ENCODE results near the gene FLT4.
"Not testable (repeated sequence)": the region's sequence is repeated elsewhere in the genome, so short reads cannot be mapped to it uniquely, and the experiment has no call there.

FLT4 gene

DNA sequence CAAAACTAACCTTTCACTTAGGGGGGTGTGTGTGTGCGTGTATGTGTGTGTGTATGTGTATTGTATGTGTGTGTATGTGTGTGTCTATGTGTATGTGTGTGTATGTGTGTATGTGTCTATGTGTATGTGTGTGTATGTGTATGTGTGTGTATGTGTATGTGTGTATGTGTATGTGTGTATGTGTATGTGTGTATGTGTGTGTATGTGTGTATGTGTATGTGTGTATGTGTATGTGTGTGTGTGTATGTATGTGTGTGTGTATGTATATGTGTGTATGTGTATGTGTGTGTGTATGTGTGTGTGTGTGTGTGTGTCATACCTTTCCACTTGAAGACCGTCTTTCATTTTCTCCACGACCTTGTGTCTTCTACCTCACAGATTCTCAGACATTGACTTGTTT, 20.8 kb upstream of the FLT4 start:
- no peak for DNase-seq (ENCODE audit: low spot score)

- no peak for DNase-seq (ENCODE audit: low spot score)
Measured at GRCh38 chr5:180669661-180670060, 20.3 kb upstream of the FLT4 start.

- no peak for DNase-seq (ENCODE audit: low spot score)
Measured at GRCh38 chr5:180668835-180669596, 19.6 kb upstream of the FLT4 start.

GRCh38 chr5:180666812-180667211, 17.4 kb upstream of the FLT4 start:
- DNase-seq (ENCODE audit: low spot score): no peak

GRCh38 chr5:180665682-180666404, 16.4 kb upstream of the FLT4 start:
- DNase-seq (ENCODE audit: low spot score): no peak

GRCh38 chr5:180658774-180659564, 9.6 kb upstream of the FLT4 start:
- DNase-seq (ENCODE audit: low spot score): no peak

GRCh38 chr5:180655243-180655642, 5.8 kb upstream of the FLT4 start:
- not testable (repeated sequence) for DNase-seq (ENCODE audit: low spot score)

DNA sequence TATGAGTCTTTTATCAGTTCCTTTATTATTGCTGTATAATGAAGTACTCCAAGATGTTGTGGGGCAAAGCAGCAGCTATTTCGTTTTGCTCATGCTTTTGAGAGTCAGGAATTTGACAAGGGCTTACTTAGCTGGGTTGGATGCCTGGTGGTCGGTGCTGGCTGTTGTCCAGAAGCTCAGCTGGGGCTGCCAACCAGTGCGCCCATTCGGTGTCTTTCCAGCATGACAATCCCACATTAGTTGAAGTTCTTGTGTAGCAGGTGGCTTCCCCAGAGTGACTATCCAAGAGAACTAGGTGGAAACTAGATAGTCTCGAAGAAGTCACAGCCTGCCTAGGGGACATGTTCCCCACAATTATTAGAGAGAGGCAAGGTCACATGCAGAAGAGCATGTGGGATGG, 3.4 kb upstream of the FLT4 start:
- no peak for DNase-seq (ENCODE audit: low spot score)

DNA sequence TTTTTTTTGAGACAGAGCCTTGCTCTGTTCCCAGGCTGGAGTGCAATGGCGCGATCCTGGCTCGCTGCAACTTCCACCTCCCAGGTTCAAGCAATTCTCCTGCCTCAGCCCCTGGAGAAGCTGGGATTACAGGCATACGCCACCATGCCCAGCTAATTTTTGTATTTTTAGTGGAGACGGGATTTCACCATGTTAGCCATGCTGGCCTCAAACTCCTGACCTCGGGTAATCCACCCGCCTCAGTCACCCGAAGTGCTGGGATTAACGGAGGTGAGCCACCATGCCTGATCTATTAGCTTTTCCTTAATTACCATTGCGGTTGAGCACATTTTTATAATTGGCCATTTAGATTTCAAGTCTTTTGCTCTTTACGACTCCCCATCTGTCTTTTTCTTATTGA, 2.9 kb upstream of the FLT4 start:
- no peak for DNase-seq (ENCODE audit: low spot score)

- DNase-seq (ENCODE audit: low spot score): no peak
Measured at GRCh38 chr5:180648658-180649296, 623 bp downstream of the FLT4 start.

DNA sequence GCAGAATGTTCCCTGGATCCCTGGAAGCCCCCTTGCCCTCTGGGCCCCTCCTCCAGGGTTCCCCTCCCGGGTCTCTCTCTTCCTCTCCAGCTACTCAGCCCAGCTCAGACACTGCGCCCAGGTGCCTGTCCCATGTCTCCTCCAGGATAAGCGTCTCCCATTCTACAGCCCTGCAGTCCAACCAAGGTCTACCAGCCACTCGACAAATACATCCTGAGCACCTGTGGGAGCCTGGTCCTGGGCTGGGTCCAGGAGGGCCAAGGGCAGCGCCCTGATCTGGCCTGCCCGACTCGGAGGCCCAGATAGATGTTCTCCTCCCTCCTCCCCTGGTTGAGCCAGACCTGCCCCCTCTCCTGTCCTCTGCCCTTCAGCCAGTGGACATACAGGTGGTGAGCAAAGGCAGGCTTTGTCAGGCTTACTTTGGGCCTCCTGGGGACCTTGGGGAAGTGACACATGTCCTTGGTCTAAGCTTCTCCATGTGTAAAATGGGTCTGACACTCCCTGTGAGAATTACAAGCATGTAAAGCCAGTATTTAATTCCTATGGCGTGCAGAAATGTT, 1.4 kb downstream of the FLT4 start:
- DNase-seq (ENCODE audit: low spot score): no peak

GRCh38 chr5:180647465-180647864, 1.9 kb downstream of the FLT4 start:
- no peak for DNase-seq (ENCODE audit: low spot score)

GRCh38 chr5:180646963-180647305, 2.5 kb downstream of the FLT4 start:
- no peak for DNase-seq (ENCODE audit: low spot score)

GRCh38 chr5:180646289-180646962, 3.0 kb downstream of the FLT4 start:
- DNase-seq (ENCODE audit: low spot score): no peak

GRCh38 chr5:180645274-180646204, 3.9 kb downstream of the FLT4 start:
- DNase-seq (ENCODE audit: low spot score): no peak

- no peak for DNase-seq (ENCODE audit: low spot score)
Measured at GRCh38 chr5:180644825-180645273, 4.6 kb downstream of the FLT4 start.

GRCh38 chr5:180644129-180644824, 5.1 kb downstream of the FLT4 start:
- DNase-seq (ENCODE audit: low spot score): no peak

DNA sequence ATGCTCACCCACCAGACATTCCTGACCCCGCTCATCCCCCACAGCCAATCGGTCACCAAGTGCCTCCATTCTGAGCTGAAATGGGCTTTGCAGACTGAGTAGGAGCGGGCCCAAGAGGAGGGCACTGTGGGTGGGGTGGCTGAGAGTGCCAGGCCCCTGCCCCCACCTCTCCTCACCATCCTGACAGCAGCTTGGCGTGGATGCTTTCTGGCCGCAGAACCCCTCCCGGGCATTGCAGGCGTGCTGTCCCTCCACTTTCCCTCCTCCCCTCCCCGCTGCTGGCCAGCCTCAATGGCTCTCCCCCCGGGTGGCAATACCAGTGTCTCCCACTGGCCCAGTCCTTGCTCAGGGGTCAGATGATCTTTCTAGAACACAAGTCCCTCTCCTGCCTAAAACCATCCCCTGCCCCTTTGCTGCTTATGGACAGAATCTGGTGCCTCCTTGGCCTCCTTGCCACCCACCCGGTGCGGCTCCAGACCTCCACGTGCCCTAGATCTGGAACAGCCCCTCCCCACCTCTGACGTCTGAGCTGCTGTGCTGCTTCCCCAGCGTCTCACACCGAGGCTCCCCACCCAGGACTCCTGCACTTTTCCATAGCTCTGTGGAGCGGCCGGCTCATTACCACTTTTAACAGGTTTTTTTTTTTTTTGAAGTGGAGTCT, 6.1 kb downstream of the FLT4 start:
- DNase-seq (ENCODE audit: low spot score): no peak

DNA sequence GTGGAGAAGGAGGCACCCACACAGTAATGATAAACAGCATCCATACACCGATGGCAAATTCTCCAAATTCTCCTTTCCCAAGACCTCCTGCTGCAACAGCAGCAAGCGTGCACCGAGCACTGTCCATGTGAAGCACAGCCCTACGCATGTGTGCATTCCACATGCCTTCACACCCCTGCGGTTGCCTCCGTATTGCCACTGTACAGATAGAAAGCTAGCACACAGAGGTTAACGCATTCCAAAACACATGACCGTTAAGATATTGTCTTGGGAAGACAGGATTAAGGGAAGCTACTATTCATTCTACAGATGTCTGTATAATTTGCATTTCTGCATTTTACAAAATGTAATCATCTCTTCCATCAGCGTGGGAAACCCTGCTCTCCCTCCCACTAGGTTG, 6.6 kb downstream of the FLT4 start:
- DNase-seq (ENCODE audit: low spot score): no peak

All from hematopoietic multipotent progenitor cell treated with erythropoietin and hydrocortisone succinate and interleukin-3 and kit ligand, for 17 days (in vitro differentiated cells).